ENCODE data around the gene CNTN4. TPM values are rescaled to one million over a fixed set of nuclear protein-coding genes. Genes with fewer than 3 reads are reported as not detected.

CNTN4 gene
- polyA plus RNA-seq, 1 donor (not counting 4 experiments of a cell fraction or from before 2014, with no cell fraction given), result not detected

DNA sequence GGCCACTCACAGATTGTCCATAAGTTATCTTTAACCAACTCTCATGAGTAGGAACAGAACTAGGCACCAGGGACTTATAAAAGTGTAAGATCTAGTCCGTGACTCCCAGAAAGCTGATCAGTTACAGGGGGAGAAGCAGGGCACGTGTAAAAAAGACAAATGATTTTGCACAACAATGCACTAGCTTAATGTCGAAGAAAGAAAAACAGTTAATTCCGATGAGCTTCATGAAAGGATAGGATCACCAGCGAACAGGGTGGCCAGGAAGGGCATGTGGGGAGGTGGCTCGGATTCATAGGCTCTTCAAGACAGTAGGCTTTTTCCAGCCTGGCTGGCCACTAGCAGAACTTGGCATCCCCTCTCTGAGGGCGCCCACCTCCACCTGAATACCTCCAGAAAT is 921.5 kb downstream of the CNTN4 start:
- Histone ChIP-seq H3K4me2 (ENCODE audit: control insufficient read depth, extremely low read depth, insufficient read depth, low read depth, low read length) (no peak overlapping the region), H3K4me1 (ENCODE audit: control insufficient read depth, extremely low read depth, insufficient read depth, low read length) (no peaks in the 10 kb centered on the region), H3K9me3 (ENCODE audit: control insufficient read depth, low read depth, low read length) (no peaks in the 10 kb centered on the region), H3K9ac (ENCODE audit: control insufficient read depth, extremely low read depth, insufficient read depth, low read length) (no peak overlapping the region), H3K27me3 (ENCODE audit: control insufficient read depth, extremely low read depth, insufficient read depth, low read length) (no peaks in the 10 kb centered on the region), H4K20me1 (ENCODE audit: control insufficient read depth, extremely low read depth, insufficient read depth, low read length) (no peaks in the 10 kb centered on the region), H3K79me2 (ENCODE audit: control insufficient read depth, insufficient read depth, low read length) (no peaks in the 10 kb centered on the region), H3K36me3 (ENCODE audit: control insufficient read depth in 2 of 2, extremely low read depth in 1 of 2, insufficient read depth in 2 of 2, low read length in 2 of 2) (no peaks in the 10 kb centered on the region), H3K4me3 (ENCODE audit: control insufficient read depth in 2 of 3, extremely low read depth in 1 of 3, insufficient read depth in 2 of 3, low read depth in 1 of 3, low read length in 3 of 3) (no peak overlapping the region), H2AFZ (ENCODE audit: control insufficient read depth, low read length) (no peak overlapping the region), H3K27ac (ENCODE audit: control insufficient read depth, insufficient read depth, low read length) (no peak overlapping the region), H3K9me1 (ENCODE audit: control insufficient read depth, extremely low read depth, insufficient read depth, low read length) (no peaks in the 10 kb centered on the region)
- TF ChIP-seq, protein P1, sequence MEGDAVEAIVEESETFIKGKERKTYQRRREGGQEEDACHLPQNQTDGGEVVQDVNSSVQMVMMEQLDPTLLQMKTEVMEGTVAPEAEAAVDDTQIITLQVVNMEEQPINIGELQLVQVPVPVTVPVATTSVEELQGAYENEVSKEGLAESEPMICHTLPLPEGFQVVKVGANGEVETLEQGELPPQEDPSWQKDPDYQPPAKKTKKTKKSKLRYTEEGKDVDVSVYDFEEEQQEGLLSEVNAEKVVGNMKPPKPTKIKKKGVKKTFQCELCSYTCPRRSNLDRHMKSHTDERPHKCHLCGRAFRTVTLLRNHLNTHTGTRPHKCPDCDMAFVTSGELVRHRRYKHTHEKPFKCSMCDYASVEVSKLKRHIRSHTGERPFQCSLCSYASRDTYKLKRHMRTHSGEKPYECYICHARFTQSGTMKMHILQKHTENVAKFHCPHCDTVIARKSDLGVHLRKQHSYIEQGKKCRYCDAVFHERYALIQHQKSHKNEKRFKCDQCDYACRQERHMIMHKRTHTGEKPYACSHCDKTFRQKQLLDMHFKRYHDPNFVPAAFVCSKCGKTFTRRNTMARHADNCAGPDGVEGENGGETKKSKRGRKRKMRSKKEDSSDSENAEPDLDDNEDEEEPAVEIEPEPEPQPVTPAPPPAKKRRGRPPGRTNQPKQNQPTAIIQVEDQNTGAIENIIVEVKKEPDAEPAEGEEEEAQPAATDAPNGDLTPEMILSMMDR (optimal IDR thresholded peaks at IDR 0.05 in 1 of 3, IDR thresholded peaks at IDR 0.05 in 1 of 3, conservative IDR thresholded peaks at IDR 0.05 in 1 of 3; ENCODE audit: extremely low read depth in 1 of 3, insufficient read depth in 2 of 3, low read length in 3 of 3), result no peak
- TF ChIP-seq EZH2 (IDR thresholded peaks at IDR 0.05; ENCODE audit: low read length), result no peak
- DNase-seq (ENCODE audit: low read depth, low spot score), result no peak
- no peak for FAIRE-seq
- dilution Hi-C loops (cut with MboI; ENCODE audit: extremely low pct_ligation_motif_present, low sequenced_read_pairs), result no loop called here

DNA sequence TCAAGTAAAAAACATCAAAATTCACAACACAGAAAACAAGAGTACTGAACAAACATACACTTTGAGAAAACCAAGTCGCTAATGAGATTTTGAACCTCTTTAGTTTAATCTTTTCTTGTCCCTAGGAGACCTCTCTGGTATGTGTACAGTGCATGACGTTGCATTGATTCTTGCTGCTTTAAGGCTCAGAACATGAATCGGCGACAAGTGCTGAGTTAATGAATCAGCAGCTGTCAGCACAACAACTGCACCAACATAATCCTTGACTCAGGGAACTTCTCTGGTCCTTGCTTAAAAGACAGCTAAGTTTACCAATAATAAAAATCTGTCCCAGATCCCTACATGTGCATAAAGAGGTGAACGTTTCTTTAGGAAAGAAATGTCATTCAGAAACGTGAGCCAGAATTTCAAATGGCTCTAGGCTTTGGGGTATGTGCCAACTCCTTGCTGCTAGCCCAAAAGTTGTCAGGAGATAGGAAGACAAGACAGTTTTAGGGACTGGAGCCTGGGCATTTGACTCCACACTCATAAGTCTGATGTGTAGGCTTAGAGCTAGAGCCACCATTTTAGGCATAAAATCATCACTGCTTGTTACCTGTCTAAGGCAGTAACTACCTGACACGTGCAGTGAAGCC is 924.6 kb downstream of the CNTN4 start:
- TF ChIP-seq, protein P1 (optimal IDR thresholded peaks at IDR 0.05 in 1 of 3, IDR thresholded peaks at IDR 0.05 in 1 of 3, conservative IDR thresholded peaks at IDR 0.05 in 1 of 3; ENCODE audit: extremely low read depth in 1 of 3, insufficient read depth in 2 of 3, low read length in 3 of 3), result no peak
- no peak for TF ChIP-seq EZH2 (IDR thresholded peaks at IDR 0.05; ENCODE audit: low read length)
- no peak overlapping the region for H3K27ac ChIP-seq (ENCODE audit: control insufficient read depth, insufficient read depth, low read length)
- H3K36me3 ChIP-seq (ENCODE audit: control insufficient read depth in 2 of 2, extremely low read depth in 1 of 2, insufficient read depth in 2 of 2, low read length in 2 of 2), result no peaks in the 10 kb centered on the region
- no peaks in the 10 kb centered on the region for H4K20me1 ChIP-seq (ENCODE audit: control insufficient read depth, extremely low read depth, insufficient read depth, low read length)
- no peak overlapping the region for H3K4me2 ChIP-seq (ENCODE audit: control insufficient read depth, extremely low read depth, insufficient read depth, low read depth, low read length)
- DNase-seq (ENCODE audit: low read depth, low spot score) (no peak), FAIRE-seq (no peak)
- H3K9me3 ChIP-seq (ENCODE audit: control insufficient read depth, low read depth, low read length), result no peaks in the 10 kb centered on the region
- no peaks in the 10 kb centered on the region for H3K27me3 ChIP-seq (ENCODE audit: control insufficient read depth, extremely low read depth, insufficient read depth, low read length)
- no peak overlapping the region for H3K9ac ChIP-seq (ENCODE audit: control insufficient read depth, extremely low read depth, insufficient read depth, low read length)
- H3K9me1 ChIP-seq (ENCODE audit: control insufficient read depth, extremely low read depth, insufficient read depth, low read length), result no peaks in the 10 kb centered on the region
- H3K4me1 ChIP-seq (ENCODE audit: control insufficient read depth, extremely low read depth, insufficient read depth, low read length), result no peaks in the 10 kb centered on the region
- no peak overlapping the region for H2AFZ ChIP-seq (ENCODE audit: control insufficient read depth, low read length)
- no peak overlapping the region for H3K4me3 ChIP-seq (ENCODE audit: control insufficient read depth in 2 of 3, extremely low read depth in 1 of 3, insufficient read depth in 2 of 3, low read depth in 1 of 3, low read length in 3 of 3)
- dilution Hi-C loops (cut with MboI; ENCODE audit: extremely low pct_ligation_motif_present, low sequenced_read_pairs), result no loop called here
- H3K79me2 ChIP-seq (ENCODE audit: control insufficient read depth, insufficient read depth, low read length), result no peaks in the 10 kb centered on the region

Measured in keratinocyte (primary cell).